ENCODE data around the gene SBF2.

DNA sequence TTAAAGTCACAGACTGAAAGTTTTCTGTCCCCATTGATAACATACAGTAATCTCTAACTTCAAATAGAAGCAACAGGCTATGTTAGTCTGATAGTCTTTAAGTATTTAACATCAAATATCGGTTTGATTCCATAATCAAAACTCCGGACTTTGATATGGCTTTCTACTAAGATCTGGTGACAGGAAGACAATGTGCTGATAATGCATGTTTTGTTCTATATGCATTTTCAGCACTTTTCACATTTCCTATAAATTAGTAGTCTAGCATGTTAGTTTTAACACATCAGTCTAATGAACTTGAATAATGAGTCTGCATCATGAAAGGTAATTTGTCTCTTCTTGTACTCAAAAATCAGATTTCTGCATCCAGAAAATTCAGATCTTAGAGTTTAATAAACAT lies 252.7 kb downstream of the SBF2 start:
- TF ChIP-seq GLI4 (CRISPR knock-in tag; IDR thresholded peaks at IDR 0.05; ENCODE audit: borderline replicate concordance) (no peak), NR3C1 (CRISPR knock-in tag; IDR thresholded peaks at IDR 0.05) (no peak), ATF2 (CRISPR knock-in tag; IDR thresholded peaks at IDR 0.05) (no peak), CTCF (CRISPR knock-in tag; IDR thresholded peaks at IDR 0.05) (no peak), ZNF747 (CRISPR knock-in tag; IDR thresholded peaks at IDR 0.05; ENCODE audit: borderline replicate concordance) (no peak)
